Measurements from ENCODE around the gene EIF4EBP3. TPM values are rescaled to one million over a fixed set of nuclear protein-coding genes. Genes with fewer than 3 reads are reported as not detected.

EIF4EBP3 gene
- total and polyA plus RNA-seq, 2 donors (not counting 1 experiment from before 2014, with no cell fraction given) = 15.0 to 18.2 TPM

GRCh38 chr5:140594169-140594568 is 46.7 kb downstream of the EIF4EBP3 start:
- ChIA-PET POLR2A (no interaction called here), CTCF (no interaction called here)
- Histone ChIP-seq H3K4me3 (ENCODE audit: control extremely low read depth in 1 of 5, extremely low read depth in 1 of 5, insufficient read depth in 1 of 5, low read depth in 2 of 5, low read length in 4 of 5) (no peak overlapping the region), H3K9me3 (ENCODE audit: control extremely low read depth in 1 of 3, control insufficient read depth in 2 of 3, insufficient read depth in 1 of 3, low read length in 2 of 3) (peaks cover 0 to 6% (median 0%) of the 10 kb centered on the region in 3 donors), H2AFZ (ENCODE audit: insufficient read depth, low read depth, low read length, poor library complexity, severe bottlenecking) (no peak overlapping the region), H3K4me1 (ENCODE audit: control insufficient read depth in 2 of 2, insufficient read depth in 2 of 2, low read length in 2 of 2) (no peaks in the 10 kb centered on the region), H3K27me3 (replicated peaks in 1 of 4; ENCODE audit: control extremely low read depth in 1 of 4, control insufficient read depth in 3 of 4, insufficient read depth in 4 of 4, low read length in 3 of 4) (peaks cover 0 to 2% (median 1%) of the 10 kb centered on the region in 4 experiments), H4K20me1 (ENCODE audit: control insufficient read depth, insufficient read depth, low read length, poor library complexity, severe bottlenecking) (no peaks in the 10 kb centered on the region), H3K27ac (ENCODE audit: low read length in 2 of 2) (no peak overlapping the region), H3K79me2 (ENCODE audit: control insufficient read depth, insufficient read depth, low read length) (no peaks in the 10 kb centered on the region), H3K36me3 (replicated peaks in 1 of 2; ENCODE audit: control extremely low read depth in 1 of 2, control insufficient read depth in 1 of 2, extremely low read depth in 1 of 2, insufficient read depth in 2 of 2, low read length in 1 of 2) (no peaks in the 10 kb centered on the region), H3K9ac (ENCODE audit: low read length) (no peak overlapping the region), H3K4me2 (replicated peaks; ENCODE audit: low read depth, low read length, poor library complexity, severe bottlenecking) (no peak overlapping the region)
- no peaks in the 10 kb centered on the region for H3K4me1 Mint-ChIP-seq
- 89% methylated on average over 6 of the region's 6 CpGs for whole genome bisulfite sequencing (ENCODE audit: insufficient coverage)
- TF ChIP-seq EZH2 (IDR thresholded peaks at IDR 0.05; ENCODE audit: borderline replicate concordance, insufficient read depth, low read depth, low read length, poor library complexity, severe bottlenecking) = no peak
- TF ChIP-seq CTCF (IDR thresholded peaks at IDR 0.05) = no peak
- intact Hi-C loops (cut with micrococcal nuclease) = no loop called here
- no peak for ATAC-seq (ENCODE audit: low read depth)
- no peaks in the 10 kb centered on the region for H3K9me3 Mint-ChIP-seq (ENCODE audit: insufficient read depth)
- H3K27ac Mint-ChIP-seq = no peak overlapping the region
- no peak overlapping the region for H3K4me3 Mint-ChIP-seq
- no peak for DNase-seq
- H3K27me3 Mint-ChIP-seq = peaks cover 13% of the 10 kb centered on the region

GRCh38 chr5:140595538-140596300 is 48.3 kb downstream of the EIF4EBP3 start:
- Histone ChIP-seq H3K36me3 (replicated peaks in 1 of 2; ENCODE audit: control extremely low read depth in 1 of 2, control insufficient read depth in 1 of 2, extremely low read depth in 1 of 2, insufficient read depth in 2 of 2, low read length in 1 of 2) (no peaks in the 10 kb centered on the region), H3K9ac (ENCODE audit: low read length) (no peak overlapping the region), H2AFZ (ENCODE audit: insufficient read depth, low read depth, low read length, poor library complexity, severe bottlenecking) (no peak overlapping the region), H3K4me3 (ENCODE audit: control extremely low read depth in 1 of 5, extremely low read depth in 1 of 5, insufficient read depth in 1 of 5, low read depth in 2 of 5, low read length in 4 of 5) (no peak overlapping the region), H4K20me1 (ENCODE audit: control insufficient read depth, insufficient read depth, low read length, poor library complexity, severe bottlenecking) (no peaks in the 10 kb centered on the region), H3K27me3 (replicated peaks in 1 of 4; ENCODE audit: control extremely low read depth in 1 of 4, control insufficient read depth in 3 of 4, insufficient read depth in 4 of 4, low read length in 3 of 4) (peaks cover 0 to 2% (median 1%) of the 10 kb centered on the region in 4 experiments), H3K9me3 (ENCODE audit: control extremely low read depth in 1 of 3, control insufficient read depth in 2 of 3, insufficient read depth in 1 of 3, low read length in 2 of 3) (peaks cover 0 to 6% (median 0%) of the 10 kb centered on the region in 3 donors), H3K4me1 (ENCODE audit: control insufficient read depth in 2 of 2, insufficient read depth in 2 of 2, low read length in 2 of 2) (no peaks in the 10 kb centered on the region), H3K4me2 (replicated peaks; ENCODE audit: low read depth, low read length, poor library complexity, severe bottlenecking) (no peak overlapping the region), H3K27ac (ENCODE audit: low read length in 2 of 2) (no peak overlapping the region), H3K79me2 (ENCODE audit: control insufficient read depth, insufficient read depth, low read length) (no peaks in the 10 kb centered on the region)
- Mint-ChIP-seq H3K9me3 (ENCODE audit: insufficient read depth) (no peaks in the 10 kb centered on the region), H3K27ac (no peak overlapping the region), H3K27me3 (peaks cover 13% of the 10 kb centered on the region), H3K4me1 (no peaks in the 10 kb centered on the region), H3K4me3 (no peak overlapping the region)
- POLR2A ChIA-PET = no interaction called here
- intact Hi-C loops (cut with micrococcal nuclease) = no loop called here
- CTCF ChIA-PET = no interaction called here
- WGBS (ENCODE audit: insufficient coverage) = 35% methylated on average over 2 of the region's 5 CpGs
- no peak for DNase-seq
- ATAC-seq (ENCODE audit: low read depth) = no peak
- no peak for TF ChIP-seq CTCF (IDR thresholded peaks at IDR 0.05)
- no peak for TF ChIP-seq EZH2 (IDR thresholded peaks at IDR 0.05; ENCODE audit: borderline replicate concordance, insufficient read depth, low read depth, low read length, poor library complexity, severe bottlenecking)

Data from B cell (primary cell).